ENCODE measurements around the gene NOVA2. TPM values are rescaled to one million over a fixed set of nuclear protein-coding genes. Genes with fewer than 3 reads are reported as not detected.
"Not testable (repeated sequence)": the region's sequence is repeated elsewhere in the genome, so short reads cannot be mapped to it uniquely, and the experiment has no call there.

NOVA2 gene
- total RNA-seq, 4 donors from 2014 or later, result 1.2 to 4.6 (median 2.7) TPM

GRCh38 chr19:45899253-45899652, 74.4 kb downstream of the NOVA2 start:
- Histone ChIP-seq H3K36me3 (peaks cover 26 to 51% (median 46%) of the 10 kb centered on the region in 4 donors), H3K27me3 (peaks cover 0 to 4% (median 0%) of the 10 kb centered on the region in 4 donors), H3K4me3 (no peak overlapping the region), H3K27ac (replicated peaks in 1 of 4) (no peak overlapping the region), H3K4me1 (peaks cover 18 to 34% (median 30%) of the 10 kb centered on the region in 4 donors), H3K9me3 (no peaks in the 10 kb centered on the region)
- intact Hi-C loops (cut with DNase I), result no loop called here
- TF ChIP-seq CTCF (IDR thresholded peaks at IDR 0.05), result no peak
- no peak for TF ChIP-seq POLR2AphosphoS5 (IDR thresholded peaks at IDR 0.05)
- TF ChIP-seq EP300 (IDR thresholded peaks at IDR 0.05), result no peak
- TF ChIP-seq POLR2A (IDR thresholded peaks at IDR 0.05; ENCODE audit: low read depth), result no peak
- no peak for DNase-seq (ENCODE audit: extremely low spot score)
- WGBS, result 94% methylated on average over 7 of the region's 7 CpGs

GRCh38 chr19:45897261-45897812, 76.3 kb downstream of the NOVA2 start:
- TF ChIP-seq CTCF (IDR thresholded peaks at IDR 0.05) (no peak), POLR2A (IDR thresholded peaks at IDR 0.05; ENCODE audit: low read depth) (no peak), EP300 (IDR thresholded peaks at IDR 0.05) (no peak), POLR2AphosphoS5 (IDR thresholded peaks at IDR 0.05) (no peak)
- no peak overlapping the region for H3K4me3 ChIP-seq
- peaks cover 26 to 58% (median 47%) of the 10 kb centered on the region in 4 donors for H3K36me3 ChIP-seq
- DNase-seq (ENCODE audit: extremely low spot score), result no peak
- H3K27ac ChIP-seq (replicated peaks in 1 of 4), result no peak overlapping the region
- WGBS, result 96% methylated on average over 8 of the region's 8 CpGs
- intact Hi-C loops (cut with DNase I), result no loop called here
- peaks cover 13 to 26% (median 23%) of the 10 kb centered on the region in 4 donors for H3K4me1 ChIP-seq
- peaks cover 0 to 4% (median 0%) of the 10 kb centered on the region in 4 donors for H3K27me3 ChIP-seq
- no peaks in the 10 kb centered on the region for H3K9me3 ChIP-seq

- H3K4me3 ChIP-seq; DNase-seq (ENCODE audit: extremely low spot score); H3K27me3 ChIP-seq; H3K9me3 ChIP-seq; intact Hi-C loops (cut with DNase I): not testable (repeated sequence)
- peaks cover 6 to 14% (median 12%) of the 10 kb centered on the region in 4 donors for H3K4me1 ChIP-seq
- peak overlapping the region in 1 of 4 donors; percentile 22 for H3K27ac ChIP-seq (replicated peaks in 1 of 4)
- peaks cover 26 to 71% (median 48%) of the 10 kb centered on the region in 4 donors for H3K36me3 ChIP-seq
- WGBS, result 96% methylated on average over 11 of the region's 12 CpGs
Measured at GRCh38 chr19:45895983-45896599, 77.6 kb downstream of the NOVA2 start.

GRCh38 chr19:45895519-45895972, 78.1 kb downstream of the NOVA2 start:
- peaks cover under 1 to 8% (median 6%) of the 10 kb centered on the region in 4 donors for H3K4me1 ChIP-seq
- no peaks in the 10 kb centered on the region for H3K27me3 ChIP-seq
- TF ChIP-seq POLR2A (IDR thresholded peaks at IDR 0.05; ENCODE audit: low read depth), result no peak
- no peak for TF ChIP-seq CTCF (IDR thresholded peaks at IDR 0.05)
- no peak for TF ChIP-seq EP300 (IDR thresholded peaks at IDR 0.05)
- TF ChIP-seq POLR2AphosphoS5 (IDR thresholded peaks at IDR 0.05), result no peak
- intact Hi-C loops (cut with DNase I), result no loop called here
- no peak for DNase-seq (ENCODE audit: extremely low spot score)
- no peaks in the 10 kb centered on the region for H3K9me3 ChIP-seq
- H3K36me3 ChIP-seq, result peaks cover 26 to 76% (median 53%) of the 10 kb centered on the region in 4 donors
- H3K4me3 ChIP-seq, result no peak overlapping the region
- H3K27ac ChIP-seq (replicated peaks in 1 of 4), result peak overlapping the region in 1 of 4 donors; percentile 42
- 74% methylated on average over 9 of the region's 9 CpGs for WGBS

GRCh38 chr19:45890877-45891276, 82.8 kb downstream of the NOVA2 start:
- intact Hi-C loops (cut with DNase I), result no loop called here
- Histone ChIP-seq H3K36me3 (peaks cover 6 to 45% (median 25%) of the 10 kb centered on the region in 4 donors), H3K4me3 (no peak overlapping the region), H3K27ac (replicated peaks in 1 of 4) (no peak overlapping the region), H3K9me3 (no peaks in the 10 kb centered on the region), H3K4me1 (peaks cover 0 to 14% (median 12%) of the 10 kb centered on the region in 4 donors), H3K27me3 (no peaks in the 10 kb centered on the region)
- 73% methylated on average over 17 of the region's 17 CpGs for WGBS
- no peak for DNase-seq (ENCODE audit: extremely low spot score)
- no peak for TF ChIP-seq POLR2A (IDR thresholded peaks at IDR 0.05; ENCODE audit: low read depth)
- TF ChIP-seq POLR2AphosphoS5 (IDR thresholded peaks at IDR 0.05), result no peak
- no peak for TF ChIP-seq EP300 (IDR thresholded peaks at IDR 0.05)
- TF ChIP-seq CTCF (IDR thresholded peaks at IDR 0.05), result no peak

Data from esophagus muscularis mucosa (tissue), 4 donors.